Testis (tissue), 3 donors: ENCODE results near the gene EMC10. TPM values are rescaled to one million over a fixed set of nuclear protein-coding genes. Genes with fewer than 3 reads are reported as not detected.

ENCODE experiments used
- DNase-seq: peaks from one replicate; pipeline ENCODE4 v3.0.0-alpha.2; 2019
- H3K27ac ChIP-seq, 2 donors: fragments of 200-600 bp; sonication (generic); one replicate each; pipeline ENCODE4 v1.5.1; 2019
- H3K27me3 ChIP-seq: fragments of 200-600 bp; sonication (generic); one replicate; pipeline ENCODE4 v1.5.1; 2019
- H3K36me3 ChIP-seq: fragments of 200-600 bp; sonication (generic); one replicate; pipeline ENCODE4 v1.5.1; 2017; ENCODE audit warnings: low read depth; ENCODE audit errors: missing control alignments
- H3K4me1 ChIP-seq: fragments of 200-600 bp; sonication (generic); one replicate; pipeline ENCODE4 v1.5.1; 2019
- H3K4me3 ChIP-seq, 2 donors: fragments of 200-600 bp; sonication (generic); one replicate each; pipeline ENCODE4 v1.5.1; 2017 to 2019
- H3K9me3 ChIP-seq: fragments of 200-600 bp; sonication (generic); one replicate; pipeline ENCODE4 v1.5.1; 2017
- CTCF ChIP-seq, 3 experiments: fragments of 450-650 bp in 2 of 3; fragments of 200-600 bp in 1 of 3; sonication (generic) in 1 of 3; IDR thresholded peaks; one replicate each; pipeline ENCODE4 v1.5.1; 2016 to 2019; ENCODE audit warnings: antibody characterized with exemption in 3 of 3, mild to moderate bottlenecking in 2 of 3, moderate library complexity in 1 of 3
- POLR2A ChIP-seq: fragments of 450-650 bp; IDR thresholded peaks from one replicate; pipeline ENCODE4 v1.6.1; 2017; ENCODE audit warnings: antibody characterized with exemption, mild to moderate bottlenecking, moderate library complexity
- WGBS, 2 donors: methylation state at CpG; one replicate each; pipeline ENCODE4 v1.1.5; 2018; 5-methylcytosine and 5-hydroxymethylcytosine counted together
- intact Hi-C: fragments of 100-400 bp; cut with DNase I; formaldehyde crosslinking; loops from one replicate; pipeline ENCODE4 v1.15.1; 2023; ENCODE audit warnings: low total_unique reads
- polyA plus RNA-seq: library from polyadenylated mRNA; stranded (reverse); fragments of 350-450 nt; fragmentation: Illumina TruSeq; extraction: RNeasy Lipid Tissue Mini Kit (QIAGEN cat#74804); gene quantifications from one replicate; pipeline ENCODE4 v1.2.3, GENCODE V29; 2014; ENCODE audit warnings: low read depth, low replicate concordance; ENCODE audit not compliant: insufficient read depth
- total RNA-seq, 2 donors: library from RNA; depleted of rRNA; stranded (reverse); fragments of >200 nt; gene quantifications; one replicate each; pipeline ENCODE4 v1.2.3, GENCODE V29; 2016

The EMC10 gene
- total and polyA plus RNA-seq, 3 donors from 2014 or later = 162 to 311 (median 203) TPM

GRCh38 chr19:50461066-50461875, 15.0 kb upstream of the EMC10 start:
- Histone ChIP-seq H3K27me3 (no peaks in the 10 kb centered on the region), H3K36me3 (no peaks in the 10 kb centered on the region), H3K4me3 (no peak overlapping the region), H3K9me3 (no peaks in the 10 kb centered on the region), H3K27ac (no peak overlapping the region), H3K4me1 (no peaks in the 10 kb centered on the region)
- intact Hi-C loops = loop anchor here (5.0 kb wide), 1 partner anchor 94 kb away; the partner anchor contains the start of gene NAPSA
- WGBS, 2 donors = 49 to 60% methylated on average over 26 to 28 of the region's 28 CpGs
- TF ChIP-seq CTCF (IDR thresholded peaks at IDR 0.05) (peak; percentile 66 to 88 (median 88)), POLR2A (no peak)
- DNase-seq = peak; percentile 73

DNA sequence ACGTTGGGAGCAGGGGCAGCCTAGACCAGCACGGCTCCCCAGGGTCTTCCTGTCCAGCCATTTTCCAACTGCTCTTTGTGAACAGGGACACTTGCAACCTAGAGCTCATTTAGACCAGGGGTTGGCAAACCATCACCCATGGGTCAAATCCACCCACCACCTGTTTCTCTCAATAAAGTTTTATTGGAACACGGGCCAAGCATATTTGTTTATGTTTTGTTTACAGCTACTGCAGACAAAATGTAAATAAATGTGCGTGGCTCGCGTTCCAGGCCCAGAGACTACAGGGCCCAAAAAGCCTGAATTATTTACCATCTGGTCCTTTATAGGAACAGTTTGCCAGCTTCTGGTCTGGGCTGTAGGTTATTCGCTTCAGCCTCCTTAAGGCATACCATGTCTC, 13.3 kb upstream of the EMC10 start:
- Histone ChIP-seq H3K27ac (no peak overlapping the region), H3K4me3 (no peak overlapping the region), H3K27me3 (no peaks in the 10 kb centered on the region), H3K36me3 (no peaks in the 10 kb centered on the region), H3K9me3 (no peaks in the 10 kb centered on the region), H3K4me1 (no peaks in the 10 kb centered on the region)
- intact Hi-C loops = loop anchor here (5.0 kb wide), 1 partner anchor 96 kb away; the partner anchor contains the start of gene NAPSA
- no peak for DNase-seq
- TF ChIP-seq CTCF (IDR thresholded peaks at IDR 0.05) (no peak), POLR2A (no peak)
- 77 to 78% methylated on average over 7 of the region's 7 CpGs for WGBS, 2 donors

GRCh38 chr19:50464348-50464747, 12.0 kb upstream of the EMC10 start:
- TF ChIP-seq POLR2A (no peak), CTCF (IDR thresholded peaks at IDR 0.05) (no peak)
- H3K9me3 ChIP-seq = no peaks in the 10 kb centered on the region
- H3K4me1 ChIP-seq = no peaks in the 10 kb centered on the region
- WGBS, 2 donors = 82 to 86% methylated on average over 19 of the region's 19 CpGs
- DNase-seq = no peak
- intact Hi-C loops = loop anchor here (5.0 kb wide), 1 partner anchor 97 kb away; the partner anchor contains the start of gene NAPSA
- H3K27me3 ChIP-seq = no peaks in the 10 kb centered on the region
- H3K27ac ChIP-seq = no peak overlapping the region
- no peak overlapping the region for H3K4me3 ChIP-seq
- H3K36me3 ChIP-seq = no peaks in the 10 kb centered on the region

DNA sequence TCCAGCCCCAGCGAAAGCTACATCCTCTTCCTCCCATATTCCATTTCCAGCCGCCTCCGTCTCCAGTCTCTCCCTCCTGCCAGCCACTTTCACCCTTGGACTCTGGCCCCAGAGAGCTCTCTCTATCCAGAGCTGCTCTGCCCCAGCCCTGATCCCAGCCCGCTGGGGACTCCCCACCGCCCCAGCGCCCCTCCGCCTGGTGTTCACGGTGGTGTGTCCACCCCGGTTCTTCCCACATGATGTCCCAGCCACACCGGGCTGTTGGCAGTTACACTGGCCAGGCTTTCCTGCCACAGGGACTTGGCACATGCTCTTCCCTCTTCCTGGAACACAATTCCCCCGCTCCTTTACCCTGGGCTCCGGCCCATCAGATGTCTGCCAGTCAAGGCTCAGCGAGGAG, 11.3 kb upstream of the EMC10 start:
- WGBS, 2 donors = 84 to 95% methylated on average over 13 of the region's 13 CpGs
- Histone ChIP-seq H3K36me3 (no peaks in the 10 kb centered on the region), H3K27me3 (no peaks in the 10 kb centered on the region), H3K4me3 (no peak overlapping the region), H3K27ac (no peak overlapping the region), H3K9me3 (no peaks in the 10 kb centered on the region), H3K4me1 (no peaks in the 10 kb centered on the region)
- intact Hi-C loops = loop anchor here (5.0 kb wide), 1 partner anchor 98 kb away; the partner anchor contains the start of gene NAPSA
- no peak for DNase-seq
- TF ChIP-seq CTCF (IDR thresholded peaks at IDR 0.05) (no peak), POLR2A (no peak)
